Kidney tubule cell (primary cell): ENCODE measurements around the gene CEACAM8.
"Not testable (repeated sequence)": the region's sequence is repeated elsewhere in the genome, so short reads cannot be mapped to it uniquely, and the experiment has no call there.

Source experiments
- DNase-seq: peaks from one replicate; pipeline ENCODE4 v3.0.0-alpha.2; 2018; ENCODE audit warnings: low spot score

The CEACAM8 gene

GRCh38 chr19:42594617-42595489 lies at the start of gene CEACAM8:
TSS of gene CEACAM8 (minus strand) at chr19:42594924. CDS start at chr19:42594828, 96 bp downstream.
- no peak for DNase-seq

- not testable (repeated sequence) for DNase-seq
Measured at GRCh38 chr19:42639324-42640092, 44.8 kb upstream of the CEACAM8 start.

- no peak for DNase-seq
Measured at GRCh38 chr19:42635233-42635539, 40.5 kb upstream of the CEACAM8 start.

- peak; percentile 51 for DNase-seq
Measured at GRCh38 chr19:42634409-42635232, 39.9 kb upstream of the CEACAM8 start.

DNA sequence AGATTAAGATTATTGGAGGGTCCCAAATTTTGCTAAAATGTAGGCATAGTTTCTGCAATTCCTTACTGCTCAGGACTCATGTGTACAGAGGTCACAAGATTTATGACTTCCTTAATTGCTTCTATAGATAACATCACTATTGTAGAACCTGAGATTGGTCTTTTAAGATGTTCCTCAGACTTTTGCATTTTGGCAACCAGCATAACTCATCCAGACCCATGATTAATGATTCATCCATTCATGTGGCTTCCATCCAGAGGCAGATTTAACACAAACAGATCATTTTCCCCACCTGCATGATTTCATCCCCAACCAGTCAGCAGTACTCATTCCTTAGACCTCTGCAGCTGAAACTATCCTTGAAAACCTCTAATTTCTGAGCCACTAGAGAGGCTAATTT lies 34.5 kb upstream of the CEACAM8 start:
- no peak for DNase-seq

- DNase-seq = no peak
Measured at GRCh38 chr19:42628411-42629140, 33.9 kb upstream of the CEACAM8 start.

GRCh38 chr19:42627916-42628315 lies 33.2 kb upstream of the CEACAM8 start:
- no peak for DNase-seq

DNA sequence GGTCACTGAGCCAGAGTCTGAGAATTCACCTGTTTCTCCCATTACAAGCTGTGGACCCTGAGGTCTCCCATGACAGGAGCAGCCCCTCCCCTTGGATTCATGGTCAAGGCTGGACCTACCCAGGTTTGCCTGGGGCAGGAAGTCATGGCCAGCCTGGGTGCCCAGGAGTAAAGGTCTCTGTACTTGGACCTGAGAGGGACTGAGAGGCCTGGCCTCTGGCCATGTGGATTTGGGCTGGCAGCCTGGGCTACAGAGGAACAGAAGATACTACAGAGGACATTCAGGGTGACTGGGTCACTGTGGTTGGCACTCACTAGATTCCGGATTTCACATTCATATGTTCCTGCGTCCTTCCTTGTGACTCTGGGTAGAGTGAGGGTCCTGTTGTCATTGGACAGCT lies 31.5 kb upstream of the CEACAM8 start:
- DNase-seq = no peak

- DNase-seq = no peak
Measured at GRCh38 chr19:42619271-42619670, 24.5 kb upstream of the CEACAM8 start.

GRCh38 chr19:42613666-42614065 lies 18.9 kb upstream of the CEACAM8 start:
- DNase-seq = no peak

DNA sequence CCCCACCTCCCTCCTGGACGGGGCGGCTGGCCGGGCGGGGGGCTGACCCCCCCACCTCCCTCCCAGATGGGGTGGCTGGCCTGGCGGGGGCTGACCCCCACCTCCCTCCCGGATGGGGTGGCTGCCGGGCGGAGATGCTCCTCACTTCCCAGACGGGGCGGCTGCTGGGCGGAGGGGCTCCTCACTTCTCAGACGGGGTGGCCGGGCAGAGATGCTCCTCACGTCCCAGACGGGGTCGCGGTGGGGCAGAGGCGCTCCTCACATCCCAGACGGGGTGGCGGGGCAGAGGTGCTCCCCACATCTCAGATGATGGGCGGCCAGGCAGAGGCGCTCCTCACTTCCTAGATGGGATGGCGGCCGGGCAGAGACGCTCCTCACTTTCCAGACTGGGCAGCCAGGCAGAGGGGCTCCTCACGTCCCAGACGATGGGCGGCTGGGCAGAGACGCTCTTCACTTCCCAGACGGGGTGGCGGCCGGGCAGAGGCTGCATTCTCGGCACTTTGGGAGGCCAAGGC lies 15.7 kb upstream of the CEACAM8 start:
- not testable (repeated sequence) for DNase-seq

- DNase-seq = peak; percentile 66
Measured at GRCh38 chr19:42606660-42607351, 12.1 kb upstream of the CEACAM8 start.

- peak; percentile 21 for DNase-seq
Measured at GRCh38 chr19:42601811-42602443, 7.2 kb upstream of the CEACAM8 start.

DNA sequence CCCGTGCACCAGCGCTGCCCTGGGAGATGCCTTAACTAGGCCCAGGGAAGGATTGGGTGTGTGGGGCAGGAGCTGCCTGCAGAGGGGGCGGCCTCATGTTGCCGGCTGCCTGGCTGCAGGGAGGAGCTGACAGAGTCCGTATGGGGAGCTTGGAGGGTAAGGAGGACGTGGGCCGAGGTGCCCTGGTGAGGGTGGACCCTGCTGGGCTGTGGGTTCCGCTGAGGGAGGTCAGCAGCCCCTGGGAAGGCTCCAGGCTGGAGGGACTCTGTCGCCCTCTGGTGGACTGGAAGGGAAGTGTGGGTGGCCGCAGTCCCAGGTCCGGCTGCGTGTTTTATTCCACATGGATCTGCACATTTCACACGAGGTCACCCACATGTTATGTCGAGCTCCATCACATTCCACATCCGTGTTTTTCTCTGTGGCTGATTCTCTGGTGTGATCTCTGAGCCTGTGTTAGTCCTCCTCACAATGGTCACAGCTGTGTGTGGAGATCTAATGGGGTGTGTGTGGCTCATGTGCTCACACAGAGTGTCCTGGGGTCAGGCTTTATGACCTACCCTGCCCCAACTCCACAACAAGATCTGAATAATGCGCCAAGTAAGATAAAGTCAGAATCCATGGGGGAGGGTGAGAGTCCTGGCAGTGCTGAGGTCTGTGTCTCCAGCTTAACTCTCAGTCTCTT lies 1.8 kb upstream of the CEACAM8 start:
- DNase-seq = peak; percentile 14

DNA sequence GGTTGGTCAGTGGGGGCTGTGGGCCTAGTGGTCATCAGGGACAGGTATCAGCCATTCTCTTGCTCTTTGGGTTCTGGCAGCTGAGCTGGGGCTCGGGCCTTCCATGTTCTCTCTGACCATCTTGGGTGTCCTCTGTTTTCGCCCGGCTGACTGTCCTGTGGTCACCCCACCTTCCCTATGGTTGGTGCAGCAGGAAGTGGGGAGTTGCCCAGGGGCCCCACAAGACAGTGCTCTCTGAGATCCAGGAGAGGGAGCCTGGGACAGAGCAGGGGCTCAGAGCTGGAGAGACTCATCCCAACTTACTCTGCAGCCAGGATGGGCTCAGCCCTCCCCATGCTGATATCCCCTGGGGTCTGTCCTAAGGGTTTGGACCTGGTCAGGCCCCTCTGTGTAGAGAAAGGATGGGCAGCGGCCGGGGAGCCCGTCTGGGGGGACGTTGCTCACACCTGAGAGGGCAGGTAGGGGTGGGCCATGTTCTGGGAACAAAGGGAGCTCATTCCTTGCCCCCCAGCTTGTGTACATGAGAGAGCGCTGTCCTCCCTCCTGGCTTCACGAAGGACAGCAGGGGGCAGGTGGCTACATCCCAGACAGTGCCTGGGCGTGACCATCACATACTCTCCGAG lies 937 bp upstream of the CEACAM8 start:
- no peak for DNase-seq

DNA sequence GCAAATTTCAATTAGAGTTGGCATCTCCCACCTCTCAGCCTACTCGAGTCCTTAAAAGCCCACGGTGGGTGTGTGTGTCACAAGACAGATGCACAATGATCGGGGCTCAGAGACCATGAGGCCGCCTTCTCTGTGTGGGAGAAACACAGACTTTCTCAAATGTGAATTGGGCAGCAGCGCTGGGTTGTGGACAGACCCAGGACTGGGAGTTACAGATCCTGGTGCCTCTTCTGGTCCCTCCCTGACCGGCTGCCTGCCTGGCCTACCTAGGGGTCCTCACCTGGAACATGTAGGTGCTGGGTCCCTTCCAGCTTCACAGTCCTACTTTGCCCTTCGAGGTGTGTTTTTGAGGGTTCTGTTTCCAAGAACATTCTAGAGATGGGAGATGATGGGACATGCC lies 4.9 kb downstream of the CEACAM8 start:
- DNase-seq = no peak

DNA sequence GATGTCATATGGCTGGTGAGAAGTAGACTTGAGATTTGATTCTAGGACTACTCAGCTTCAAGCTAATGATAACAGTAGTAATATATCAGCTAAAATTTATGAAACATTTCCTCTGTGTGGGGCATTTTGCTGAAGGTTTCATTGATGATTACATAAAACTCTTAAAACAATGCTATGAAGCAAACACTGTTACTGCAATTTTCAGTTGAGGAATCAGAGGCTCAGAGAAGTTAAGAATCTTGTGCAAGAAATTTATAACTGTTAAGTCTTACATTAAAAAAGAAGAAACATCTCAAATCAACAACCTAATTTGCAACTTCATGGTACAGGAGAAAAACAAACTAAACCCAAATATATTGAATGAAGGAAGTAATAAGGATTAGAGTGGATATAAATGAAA lies 10.3 kb downstream of the CEACAM8 start:
- DNase-seq = no peak

DNA sequence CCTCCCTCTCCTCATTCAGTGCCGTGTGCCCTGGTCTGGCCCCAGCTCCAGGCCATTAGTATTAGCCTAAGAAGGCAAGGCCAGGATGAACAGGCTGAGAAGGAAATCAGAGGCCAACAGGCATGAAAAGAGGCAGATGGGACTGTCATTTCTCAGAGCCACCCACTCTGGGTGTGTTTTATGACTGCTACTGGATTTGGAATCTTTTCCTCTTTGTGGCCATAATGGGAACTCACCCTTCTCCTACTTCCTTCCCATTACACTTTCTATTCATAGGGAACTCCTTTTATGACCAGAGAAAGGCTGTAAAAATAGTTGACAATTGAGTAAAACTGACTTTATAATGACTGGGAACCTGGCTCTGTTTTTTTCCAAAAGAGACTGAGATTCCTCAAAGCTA lies 17.7 kb downstream of the CEACAM8 start:
- no peak for DNase-seq

DNA sequence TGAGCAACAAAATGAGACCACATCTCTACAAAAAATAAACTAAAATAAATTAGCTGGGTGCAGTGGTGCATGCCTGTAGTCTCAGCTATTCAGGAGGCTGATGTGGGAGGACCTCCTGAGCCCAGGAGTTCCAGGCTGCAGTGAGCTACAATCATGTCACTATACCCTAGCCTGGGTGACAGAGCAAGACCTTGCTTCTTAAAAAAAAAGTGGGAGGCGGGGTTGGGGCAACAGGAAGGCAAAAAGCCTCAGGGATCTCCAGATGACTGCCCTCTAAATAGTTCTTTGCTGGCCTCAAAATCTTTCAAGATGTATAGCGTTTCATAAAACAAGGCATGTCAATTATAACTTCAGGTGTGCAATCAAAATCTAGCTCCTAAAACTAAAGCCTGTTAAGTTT lies 18.5 kb downstream of the CEACAM8 start:
- no peak for DNase-seq
